Caco-2 (cell line): Measurements from ENCODE around the gene MED12L. TPM values are rescaled to one million over a fixed set of nuclear protein-coding genes. Genes with fewer than 3 reads are reported as not detected.

Source experiments
- BruUV-seq: library from RNA; stranded (reverse); fragments of 400-500 nt; replicated peaks from 2 replicates; lab custom pipeline; 2021; lab: Mats Ljungman, UMichigan
- CTCF ChIA-PET: fragments of 300-600 bp; sonication (Branson Sonifier 250); formaldehyde crosslinking; loops from one replicate; lab custom pipeline; 2022; ENCODE audit warnings: antibody characterized with exemption; lab: Charles Lee
- POLR2A ChIA-PET: fragments of 300-600 bp; sonication (Branson Sonifier 250); formaldehyde crosslinking; loops from one replicate; lab custom pipeline; 2022; ENCODE audit warnings: antibody characterized with exemption; lab: Charles Lee
- DNase-seq, 2 experiments: peaks; one replicate each; pipeline versions ENCODE4 v3.0.0 to v3.0.0-alpha.2; 2020 to 2022
- H3K27me3 ChIP-seq: replicated peaks from 2 replicates; pipeline ENCODE4 v1.6.0; 2011; ENCODE audit warnings: low read length; ENCODE audit not compliant: control insufficient read depth, insufficient read depth
- H3K36me3 ChIP-seq: 2 replicates; pipeline ENCODE4 v1.5.1; 2011; ENCODE audit warnings: low read length; ENCODE audit not compliant: control insufficient read depth, insufficient read depth
- H3K4me1 ChIP-seq: fragments of 250-450 bp; sonication (Bioruptor Pico); 2 replicates; pipeline ENCODE4 v1.5.1; 2020; ENCODE audit warnings: mild to moderate bottlenecking
- H3K4me3 ChIP-seq: 2 replicates; pipeline ENCODE4 v1.5.1; 2011; ENCODE audit warnings: low read depth, mild to moderate bottlenecking, control low read depth, low read length
- H3K9me3 ChIP-seq: fragments of 250-450 bp; sonication (Bioruptor Pico); 2 replicates; pipeline ENCODE4 v1.5.1; 2020; ENCODE audit warnings: mild to moderate bottlenecking, moderate library complexity
- H3K27ac Mint-ChIP-seq: one replicate; pipeline ENCODE4 v1.8.0; 2022; ENCODE audit warnings: mixed read lengths; ENCODE audit not compliant: unreplicated experiment
- H3K27me3 Mint-ChIP-seq: one replicate; pipeline ENCODE4 v1.8.0; 2022; ENCODE audit warnings: mixed read lengths; ENCODE audit not compliant: insufficient read depth, unreplicated experiment
- H3K36me3 Mint-ChIP-seq: one replicate; pipeline ENCODE4 v1.8.0; 2022; ENCODE audit warnings: mild to moderate bottlenecking, mixed read lengths; ENCODE audit not compliant: insufficient read depth, unreplicated experiment
- H3K4me1 Mint-ChIP-seq: one replicate; pipeline ENCODE4 v1.8.0; 2022; ENCODE audit warnings: low read depth, mixed read lengths; ENCODE audit not compliant: unreplicated experiment
- H3K4me3 Mint-ChIP-seq: one replicate; pipeline ENCODE4 v1.8.0; 2022; ENCODE audit warnings: mild to moderate bottlenecking, moderate library complexity, mixed read lengths; ENCODE audit not compliant: unreplicated experiment
- H3K9me3 Mint-ChIP-seq: one replicate; pipeline ENCODE4 v1.8.0; 2022; ENCODE audit warnings: mixed read lengths; ENCODE audit not compliant: unreplicated experiment
- CTCF ChIP-seq, 2 experiments: fragments of 200-600 bp in 1 of 2; IDR thresholded peaks; 1 replicate in 1 of 2; 2 replicates in 1 of 2; pipeline versions ENCODE4 v1.5.1 to v1.8.0; 2011 to 2022; ENCODE audit warnings: antibody characterized with exemption in 1 of 2, control low read depth in 1 of 2, inconsistent platforms in 1 of 2, low read depth in 1 of 2, low read length in 1 of 2, mild to moderate bottlenecking in 1 of 2, moderate library complexity in 1 of 2; ENCODE audit not compliant: insufficient read depth in 1 of 2, severe bottlenecking in 1 of 2, unreplicated experiment in 1 of 2
- intact Hi-C: fragments of 100-400 bp; cut with micrococcal nuclease; formaldehyde crosslinking; loops from one replicate; pipeline ENCODE4 v1.10.0; 2022; ENCODE audit not compliant: unreplicated experiment
- total RNA-seq: library from RNA; stranded (reverse); gene quantifications from 2 replicates; pipeline ENCODE4 v1.2.3, GENCODE V29; 2022

The MED12L gene
- total RNA-seq, 1 experiment from 2014 or later = 21.5 TPM

- no TSS peak for BruUV-seq
- H3K27me3 Mint-ChIP-seq = no peaks in the 10 kb centered on the region
- peaks cover 22% of the 10 kb centered on the region for H3K4me1 Mint-ChIP-seq
- H3K4me3 ChIP-seq = no peak overlapping the region
- intact Hi-C loops = loop anchor here (2.0 kb wide), 1 partner anchor 40 kb away; no protein-coding TSS in a partner anchor
- no peaks in the 10 kb centered on the region for H3K36me3 ChIP-seq
- no peaks in the 10 kb centered on the region for H3K9me3 Mint-ChIP-seq
- H3K36me3 Mint-ChIP-seq = no peaks in the 10 kb centered on the region
- TF ChIP-seq CTCF (IDR thresholded peaks at IDR 0.05; ENCODE audit: insufficient read depth in 1 of 2, low read depth in 1 of 2, low read length in 1 of 2, severe bottlenecking in 1 of 2, unreplicated experiment in 1 of 2) = no peak
- CTCF ChIA-PET = interaction anchor here (1.0 kb wide), 1 partner anchor 61 kb away, joined by 3 read pairs; no protein-coding TSS in a partner anchor
- H3K27me3 ChIP-seq = no peaks in the 10 kb centered on the region
- no peak overlapping the region for H3K4me3 Mint-ChIP-seq
- DNase-seq = no peak
- POLR2A ChIA-PET = no interaction called here
- H3K9me3 ChIP-seq = no peaks in the 10 kb centered on the region
- H3K27ac Mint-ChIP-seq = no peak overlapping the region
- H3K4me1 ChIP-seq = peaks cover 26% of the 10 kb centered on the region
These were observed 61.8 kb downstream of the MED12L start for GRCh38 chr3:151147299-151147698.

- Histone ChIP-seq H3K27me3 (no peaks in the 10 kb centered on the region), H3K4me3 (no peak overlapping the region), H3K36me3 (no peaks in the 10 kb centered on the region), H3K9me3 (no peaks in the 10 kb centered on the region), H3K4me1 (peaks cover 37% of the 10 kb centered on the region)
- Mint-ChIP-seq H3K4me3 (no peak overlapping the region), H3K4me1 (peaks cover 31% of the 10 kb centered on the region), H3K27me3 (no peaks in the 10 kb centered on the region), H3K9me3 (no peaks in the 10 kb centered on the region), H3K27ac (no peak overlapping the region), H3K36me3 (peaks cover 5% of the 10 kb centered on the region)
- TF ChIP-seq CTCF (IDR thresholded peaks at IDR 0.05; ENCODE audit: insufficient read depth in 1 of 2, low read depth in 1 of 2, low read length in 1 of 2, severe bottlenecking in 1 of 2, unreplicated experiment in 1 of 2) = no peak
- ChIA-PET CTCF (interaction anchor here (0.6 kb wide), 1 partner anchor 66 kb away, joined by 4 read pairs; no protein-coding TSS in a partner anchor), POLR2A (no interaction called here)
- intact Hi-C loops = no loop called here
- no peak for DNase-seq
- no TSS peak for BruUV-seq
These were observed 67.1 kb downstream of the MED12L start for GRCh38 chr3:151152455-151153079.

GRCh38 chr3:151154566-151154965 lies 69.1 kb downstream of the MED12L start:
- Histone ChIP-seq H3K9me3 (no peaks in the 10 kb centered on the region), H3K4me1 (peaks cover 37% of the 10 kb centered on the region), H3K4me3 (no peak overlapping the region), H3K36me3 (no peaks in the 10 kb centered on the region), H3K27me3 (no peaks in the 10 kb centered on the region)
- no peaks in the 10 kb centered on the region for H3K9me3 Mint-ChIP-seq
- H3K4me3 Mint-ChIP-seq = no peak overlapping the region
- H3K27ac Mint-ChIP-seq = no peak overlapping the region
- no TSS peak for BruUV-seq
- ChIA-PET CTCF (no interaction called here), POLR2A (no interaction called here)
- no peak for TF ChIP-seq CTCF (IDR thresholded peaks at IDR 0.05; ENCODE audit: insufficient read depth in 1 of 2, low read depth in 1 of 2, low read length in 1 of 2, severe bottlenecking in 1 of 2, unreplicated experiment in 1 of 2)
- H3K36me3 Mint-ChIP-seq = peaks cover 5% of the 10 kb centered on the region
- intact Hi-C loops = no loop called here
- H3K27me3 Mint-ChIP-seq = no peaks in the 10 kb centered on the region
- DNase-seq = no peak
- H3K4me1 Mint-ChIP-seq = peaks cover 30% of the 10 kb centered on the region
